OCI-LY3 (cell line): ENCODE results near the gene KLHL21.
"Not testable (repeated sequence)": the region's sequence is repeated elsewhere in the genome, so short reads cannot be mapped to it uniquely, and the experiment has no call there.

ENCODE experiments used
- EZH2phosphoT487 ChIP-seq: fragments of 200-600 bp; shearing (Covaris generic); IDR thresholded peaks from 2 replicates; pipeline ENCODE4 v1.6.1; 2018; ENCODE audit warnings: antibody characterized with exemption, mixed run types, low read depth
- TF ChIP-seq, protein P1 (sequence below): fragments of 200-600, 300-600 bp; sonication (generic); IDR thresholded peaks from 2 replicates; pipeline ENCODE4 v1.5.1; 2014; ENCODE audit warnings: antibody characterized with exemption, low read length, low read depth

- TF ChIP-seq, protein P1, sequence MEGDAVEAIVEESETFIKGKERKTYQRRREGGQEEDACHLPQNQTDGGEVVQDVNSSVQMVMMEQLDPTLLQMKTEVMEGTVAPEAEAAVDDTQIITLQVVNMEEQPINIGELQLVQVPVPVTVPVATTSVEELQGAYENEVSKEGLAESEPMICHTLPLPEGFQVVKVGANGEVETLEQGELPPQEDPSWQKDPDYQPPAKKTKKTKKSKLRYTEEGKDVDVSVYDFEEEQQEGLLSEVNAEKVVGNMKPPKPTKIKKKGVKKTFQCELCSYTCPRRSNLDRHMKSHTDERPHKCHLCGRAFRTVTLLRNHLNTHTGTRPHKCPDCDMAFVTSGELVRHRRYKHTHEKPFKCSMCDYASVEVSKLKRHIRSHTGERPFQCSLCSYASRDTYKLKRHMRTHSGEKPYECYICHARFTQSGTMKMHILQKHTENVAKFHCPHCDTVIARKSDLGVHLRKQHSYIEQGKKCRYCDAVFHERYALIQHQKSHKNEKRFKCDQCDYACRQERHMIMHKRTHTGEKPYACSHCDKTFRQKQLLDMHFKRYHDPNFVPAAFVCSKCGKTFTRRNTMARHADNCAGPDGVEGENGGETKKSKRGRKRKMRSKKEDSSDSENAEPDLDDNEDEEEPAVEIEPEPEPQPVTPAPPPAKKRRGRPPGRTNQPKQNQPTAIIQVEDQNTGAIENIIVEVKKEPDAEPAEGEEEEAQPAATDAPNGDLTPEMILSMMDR = not testable (repeated sequence)
- not testable (repeated sequence) for TF ChIP-seq EZH2phosphoT487
Observed at GRCh38 chr1:6599991-6600390, 2.7 kb downstream of the KLHL21 start.
